Measurements from ENCODE around the gene NHS.

- TF ChIP-seq, protein P1, sequence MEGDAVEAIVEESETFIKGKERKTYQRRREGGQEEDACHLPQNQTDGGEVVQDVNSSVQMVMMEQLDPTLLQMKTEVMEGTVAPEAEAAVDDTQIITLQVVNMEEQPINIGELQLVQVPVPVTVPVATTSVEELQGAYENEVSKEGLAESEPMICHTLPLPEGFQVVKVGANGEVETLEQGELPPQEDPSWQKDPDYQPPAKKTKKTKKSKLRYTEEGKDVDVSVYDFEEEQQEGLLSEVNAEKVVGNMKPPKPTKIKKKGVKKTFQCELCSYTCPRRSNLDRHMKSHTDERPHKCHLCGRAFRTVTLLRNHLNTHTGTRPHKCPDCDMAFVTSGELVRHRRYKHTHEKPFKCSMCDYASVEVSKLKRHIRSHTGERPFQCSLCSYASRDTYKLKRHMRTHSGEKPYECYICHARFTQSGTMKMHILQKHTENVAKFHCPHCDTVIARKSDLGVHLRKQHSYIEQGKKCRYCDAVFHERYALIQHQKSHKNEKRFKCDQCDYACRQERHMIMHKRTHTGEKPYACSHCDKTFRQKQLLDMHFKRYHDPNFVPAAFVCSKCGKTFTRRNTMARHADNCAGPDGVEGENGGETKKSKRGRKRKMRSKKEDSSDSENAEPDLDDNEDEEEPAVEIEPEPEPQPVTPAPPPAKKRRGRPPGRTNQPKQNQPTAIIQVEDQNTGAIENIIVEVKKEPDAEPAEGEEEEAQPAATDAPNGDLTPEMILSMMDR (IDR thresholded peaks at IDR 0.05), result no peak
- TF ChIP-seq POLR2A (IDR thresholded peaks at IDR 0.05) (no peak), POLR2AphosphoS5 (IDR thresholded peaks at IDR 0.05; ENCODE audit: insufficient read depth in 1 of 2, low read depth in 1 of 2) (no peak)
These were observed 5.7 kb upstream of the NHS start for GRCh38 chrX:17369309-17369708.

Measured in vagina (tissue), 2 donors.